ENCODE measurements around the gene DDX25. TPM values are rescaled to one million over a fixed set of nuclear protein-coding genes. Genes with fewer than 3 reads are reported as not detected.

DDX25 gene
- total and polyA plus RNA-seq, 9 donors = 0.22 to 0.77 (median 0.35) TPM

- H3K4me1 ChIP-seq (ENCODE audit: control insufficient read depth, insufficient read depth, low read length) = peaks cover 17% of the 10 kb centered on the region
- no peak overlapping the region for H3K27ac ChIP-seq (ENCODE audit: low read length)
- H3K27me3 ChIP-seq (ENCODE audit: control insufficient read depth, insufficient read depth, low read length) = no peaks in the 10 kb centered on the region
- peaks cover 2% of the 10 kb centered on the region for H3K9me3 ChIP-seq (replicated peaks; ENCODE audit: control insufficient read depth, low read depth, low read length)
- no peak overlapping the region for H3K4me3 ChIP-seq (ENCODE audit: low read length)
- no peak for DNase-seq
- WGBS (ENCODE audit: insufficient coverage) = 60% methylated on average over 10 of the region's 12 CpGs
- no peaks in the 10 kb centered on the region for H3K36me3 ChIP-seq (ENCODE audit: control insufficient read depth, insufficient read depth, low read length)
These were observed 28.9 kb downstream of the DDX25 start for GRCh38 chr11:125933030-125933813.

DNA sequence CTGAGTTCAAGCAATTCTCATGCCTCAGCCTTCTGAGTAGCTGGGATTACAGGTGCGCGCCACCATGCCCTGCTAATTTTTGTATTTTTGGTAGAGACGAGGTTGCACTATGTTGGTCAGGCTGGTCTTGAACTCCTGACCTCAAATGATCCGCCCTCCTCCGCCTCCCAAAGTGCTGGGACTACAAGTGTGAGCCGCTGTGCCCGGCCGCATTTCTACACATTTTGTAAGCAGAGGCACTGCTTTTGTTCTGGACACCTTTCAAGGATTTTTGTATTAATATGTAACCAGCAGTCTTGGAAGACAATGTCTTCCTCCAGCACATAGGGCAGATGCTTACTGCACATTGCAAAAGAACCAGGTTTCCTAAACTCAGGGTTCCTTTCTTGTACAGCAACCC, 30.2 kb downstream of the DDX25 start:
- 100% methylated on average over 3 of the region's 8 CpGs for WGBS (ENCODE audit: insufficient coverage)
- H3K36me3 ChIP-seq (ENCODE audit: control insufficient read depth, insufficient read depth, low read length) = no peaks in the 10 kb centered on the region
- H3K4me3 ChIP-seq (ENCODE audit: low read length) = no peak overlapping the region
- peaks cover 2% of the 10 kb centered on the region for H3K9me3 ChIP-seq (replicated peaks; ENCODE audit: control insufficient read depth, low read depth, low read length)
- no peaks in the 10 kb centered on the region for H3K27me3 ChIP-seq (ENCODE audit: control insufficient read depth, insufficient read depth, low read length)
- peaks cover 28% of the 10 kb centered on the region for H3K4me1 ChIP-seq (ENCODE audit: control insufficient read depth, insufficient read depth, low read length)
- DNase-seq = no peak
- no peak overlapping the region for H3K27ac ChIP-seq (ENCODE audit: low read length)

GRCh38 chr11:125935056-125935455, 30.7 kb downstream of the DDX25 start:
- DNase-seq = no peak
- peaks cover 2% of the 10 kb centered on the region for H3K9me3 ChIP-seq (replicated peaks; ENCODE audit: control insufficient read depth, low read depth, low read length)
- H3K4me1 ChIP-seq (ENCODE audit: control insufficient read depth, insufficient read depth, low read length) = peaks cover 29% of the 10 kb centered on the region
- no peak overlapping the region for H3K4me3 ChIP-seq (ENCODE audit: low read length)
- H3K27ac ChIP-seq (ENCODE audit: low read length) = no peak overlapping the region
- H3K36me3 ChIP-seq (ENCODE audit: control insufficient read depth, insufficient read depth, low read length) = no peaks in the 10 kb centered on the region
- WGBS (ENCODE audit: insufficient coverage) = 100% methylated on average over 1 of the region's 2 CpGs
- no peaks in the 10 kb centered on the region for H3K27me3 ChIP-seq (ENCODE audit: control insufficient read depth, insufficient read depth, low read length)

GRCh38 chr11:125935618-125936199, 31.4 kb downstream of the DDX25 start:
- no peaks in the 10 kb centered on the region for H3K27me3 ChIP-seq (ENCODE audit: control insufficient read depth, insufficient read depth, low read length)
- DNase-seq = peak; percentile 89
- peaks cover 29% of the 10 kb centered on the region for H3K4me1 ChIP-seq (ENCODE audit: control insufficient read depth, insufficient read depth, low read length)
- H3K4me3 ChIP-seq (ENCODE audit: low read length) = no peak overlapping the region
- WGBS (ENCODE audit: insufficient coverage) = 16% methylated on average over 9 of the region's 12 CpGs
- H3K36me3 ChIP-seq (ENCODE audit: control insufficient read depth, insufficient read depth, low read length) = no peaks in the 10 kb centered on the region
- H3K9me3 ChIP-seq (replicated peaks; ENCODE audit: control insufficient read depth, low read depth, low read length) = peaks cover 2% of the 10 kb centered on the region
- no peak overlapping the region for H3K27ac ChIP-seq (ENCODE audit: low read length)

DNA sequence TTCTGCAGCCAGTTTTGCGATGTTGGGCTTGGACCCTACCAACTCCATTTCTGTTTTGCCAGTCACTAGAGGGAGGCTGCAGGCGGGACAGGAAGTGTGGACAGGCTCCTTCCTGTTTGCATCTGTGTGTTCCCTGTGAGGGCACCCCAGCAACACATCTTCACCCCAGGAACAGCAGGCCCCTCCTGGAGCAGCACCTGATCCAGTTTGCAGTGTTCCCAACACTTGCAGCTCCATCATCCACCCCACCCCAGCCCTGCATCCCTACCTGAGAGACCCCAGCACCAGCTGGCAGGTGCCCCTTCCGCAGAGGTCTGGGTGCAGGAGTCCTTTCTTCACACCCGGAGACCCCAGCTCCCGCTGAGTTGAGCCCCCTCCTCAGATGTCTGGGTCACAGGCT, 34.1 kb downstream of the DDX25 start:
- Histone ChIP-seq H3K27ac (ENCODE audit: low read length) (no peak overlapping the region), H3K36me3 (ENCODE audit: control insufficient read depth, insufficient read depth, low read length) (no peaks in the 10 kb centered on the region), H3K4me3 (ENCODE audit: low read length) (no peak overlapping the region), H3K27me3 (ENCODE audit: control insufficient read depth, insufficient read depth, low read length) (no peaks in the 10 kb centered on the region), H3K4me1 (ENCODE audit: control insufficient read depth, insufficient read depth, low read length) (peaks cover 47% of the 10 kb centered on the region), H3K9me3 (replicated peaks; ENCODE audit: control insufficient read depth, low read depth, low read length) (peaks cover 2% of the 10 kb centered on the region)
- no peak for DNase-seq
- WGBS (ENCODE audit: insufficient coverage) = 96% methylated on average over 4 of the region's 5 CpGs

GRCh38 chr11:125939081-125939521, 34.8 kb downstream of the DDX25 start:
- no peaks in the 10 kb centered on the region for H3K36me3 ChIP-seq (ENCODE audit: control insufficient read depth, insufficient read depth, low read length)
- H3K4me3 ChIP-seq (ENCODE audit: low read length) = no peak overlapping the region
- WGBS (ENCODE audit: insufficient coverage) = 17% methylated on average over 1 of the region's 4 CpGs
- peaks cover 47% of the 10 kb centered on the region for H3K4me1 ChIP-seq (ENCODE audit: control insufficient read depth, insufficient read depth, low read length)
- H3K27me3 ChIP-seq (ENCODE audit: control insufficient read depth, insufficient read depth, low read length) = no peaks in the 10 kb centered on the region
- H3K27ac ChIP-seq (ENCODE audit: low read length) = peak overlapping the region; percentile 47
- DNase-seq = peak; percentile 93
- H3K9me3 ChIP-seq (replicated peaks; ENCODE audit: control insufficient read depth, low read depth, low read length) = peaks cover 2% of the 10 kb centered on the region

- no peak overlapping the region for H3K4me3 ChIP-seq (ENCODE audit: low read length)
- peaks cover 50% of the 10 kb centered on the region for H3K4me1 ChIP-seq (ENCODE audit: control insufficient read depth, insufficient read depth, low read length)
- no peaks in the 10 kb centered on the region for H3K36me3 ChIP-seq (ENCODE audit: control insufficient read depth, insufficient read depth, low read length)
- WGBS (ENCODE audit: insufficient coverage) = 89% methylated on average over 3 of the region's 4 CpGs
- no peak for DNase-seq
- H3K27me3 ChIP-seq (ENCODE audit: control insufficient read depth, insufficient read depth, low read length) = no peaks in the 10 kb centered on the region
- H3K9me3 ChIP-seq (replicated peaks; ENCODE audit: control insufficient read depth, low read depth, low read length) = no peaks in the 10 kb centered on the region
- H3K27ac ChIP-seq (ENCODE audit: low read length) = no peak overlapping the region
These were observed 35.8 kb downstream of the DDX25 start for GRCh38 chr11:125940145-125940544.

GRCh38 chr11:125941267-125941618, 36.9 kb downstream of the DDX25 start:
- Histone ChIP-seq H3K27me3 (ENCODE audit: control insufficient read depth, insufficient read depth, low read length) (peaks cover 5% of the 10 kb centered on the region), H3K9me3 (replicated peaks; ENCODE audit: control insufficient read depth, low read depth, low read length) (no peaks in the 10 kb centered on the region), H3K36me3 (ENCODE audit: control insufficient read depth, insufficient read depth, low read length) (no peaks in the 10 kb centered on the region), H3K27ac (ENCODE audit: low read length) (peak overlapping the region; percentile 79), H3K4me3 (ENCODE audit: low read length) (no peak overlapping the region), H3K4me1 (ENCODE audit: control insufficient read depth, insufficient read depth, low read length) (peaks cover 42% of the 10 kb centered on the region)
- DNase-seq = no peak
- 29% methylated on average over 3 of the region's 4 CpGs for WGBS (ENCODE audit: insufficient coverage)

DNA sequence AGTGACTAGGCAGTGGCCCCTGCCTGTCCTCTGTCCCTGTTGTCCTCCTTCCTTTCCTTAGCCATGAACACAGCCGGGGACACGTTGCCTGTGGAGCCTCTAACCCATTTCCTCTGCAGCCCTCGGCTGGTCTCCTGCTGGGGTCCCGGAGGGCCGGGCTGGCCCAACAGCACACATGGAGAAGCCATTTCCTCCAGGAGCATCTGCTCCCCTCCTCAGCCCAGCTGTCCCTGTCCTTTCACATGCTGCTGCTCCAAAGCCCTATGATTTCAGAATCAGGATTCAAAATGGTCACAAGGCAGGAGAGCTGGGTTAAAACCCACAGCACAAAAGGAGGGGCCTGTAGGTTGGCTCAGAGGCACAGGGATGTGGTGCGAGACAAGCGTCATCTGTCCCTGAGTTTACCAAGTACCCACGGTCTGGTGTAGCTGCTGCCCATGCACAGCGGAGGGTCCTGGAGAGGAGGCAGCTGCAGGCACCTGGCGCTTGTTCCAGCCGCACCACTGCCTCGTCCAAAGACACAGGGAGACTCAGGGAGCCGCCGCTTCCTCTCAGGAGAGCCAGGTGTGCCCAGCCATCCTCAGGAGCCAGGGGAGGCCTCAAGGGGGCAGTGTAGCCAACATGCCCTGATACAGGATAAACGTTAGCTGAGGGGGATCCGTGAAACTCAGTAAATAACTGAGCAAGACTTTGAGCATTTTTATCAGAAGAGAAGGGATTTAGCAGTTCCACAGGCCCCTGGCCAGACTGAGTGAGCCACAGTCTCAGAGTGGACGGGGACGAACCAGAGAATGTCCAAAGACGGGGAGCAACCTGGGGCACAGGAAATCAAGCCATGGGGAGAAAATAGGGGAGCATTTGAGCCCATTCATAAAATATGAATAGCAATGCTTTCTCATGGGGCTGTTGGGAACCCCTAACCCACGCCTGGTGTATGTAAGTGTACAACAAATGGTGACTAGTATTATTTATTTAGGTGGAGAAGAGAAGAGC, 37.6 kb downstream of the DDX25 start:
- H3K27ac ChIP-seq (ENCODE audit: low read length) = peak overlapping the region; percentile 79
- H3K4me3 ChIP-seq (ENCODE audit: low read length) = no peak overlapping the region
- no peaks in the 10 kb centered on the region for H3K36me3 ChIP-seq (ENCODE audit: control insufficient read depth, insufficient read depth, low read length)
- H3K4me1 ChIP-seq (ENCODE audit: control insufficient read depth, insufficient read depth, low read length) = peaks cover 42% of the 10 kb centered on the region
- peak; percentile 90 for DNase-seq
- 18% methylated on average over 19 of the region's 20 CpGs for WGBS (ENCODE audit: insufficient coverage)
- H3K9me3 ChIP-seq (replicated peaks; ENCODE audit: control insufficient read depth, low read depth, low read length) = no peaks in the 10 kb centered on the region
- peaks cover 5% of the 10 kb centered on the region for H3K27me3 ChIP-seq (ENCODE audit: control insufficient read depth, insufficient read depth, low read length)
